ENCODE data around the gene POLR2H.

POLR2H gene

GRCh38 chr3:184417619-184418327 is 56.3 kb downstream of the POLR2H start:
- Histone ChIP-seq H3K4me3 (ENCODE audit: low read length) (no peak overlapping the region), H3K27ac (ENCODE audit: low read length) (no peak overlapping the region), H3K4me1 (ENCODE audit: control insufficient read depth, insufficient read depth, low read length) (no peaks in the 10 kb centered on the region; the same call in 1 of the 2 replicates), H3K9me3 (ENCODE audit: control insufficient read depth, insufficient read depth, low read length) (no peaks in the 10 kb centered on the region), H3K36me3 (ENCODE audit: control insufficient read depth, insufficient read depth, low read length) (no peaks in the 10 kb centered on the region), H3K27me3 (ENCODE audit: control insufficient read depth, insufficient read depth, low read length) (no peaks in the 10 kb centered on the region)
- WGBS (ENCODE audit: insufficient coverage, insufficient read length) = no CpG with 5 or more reads among the region's 14 CpGs
- peak; percentile 50 for DNase-seq (ENCODE audit: low read depth, low spot score)
